GM21737 (cell line): ENCODE results near the gene SNED1.

Source experiments
- ATAC-seq: cut with Tn5 transposase; IDR thresholded peaks from one replicate; pipeline ENCODE4 v1.9.1; 2021; ENCODE audit warnings: mild to moderate bottlenecking, moderate library complexity; ENCODE audit not compliant: unreplicated experiment

Gene SNED1

DNA sequence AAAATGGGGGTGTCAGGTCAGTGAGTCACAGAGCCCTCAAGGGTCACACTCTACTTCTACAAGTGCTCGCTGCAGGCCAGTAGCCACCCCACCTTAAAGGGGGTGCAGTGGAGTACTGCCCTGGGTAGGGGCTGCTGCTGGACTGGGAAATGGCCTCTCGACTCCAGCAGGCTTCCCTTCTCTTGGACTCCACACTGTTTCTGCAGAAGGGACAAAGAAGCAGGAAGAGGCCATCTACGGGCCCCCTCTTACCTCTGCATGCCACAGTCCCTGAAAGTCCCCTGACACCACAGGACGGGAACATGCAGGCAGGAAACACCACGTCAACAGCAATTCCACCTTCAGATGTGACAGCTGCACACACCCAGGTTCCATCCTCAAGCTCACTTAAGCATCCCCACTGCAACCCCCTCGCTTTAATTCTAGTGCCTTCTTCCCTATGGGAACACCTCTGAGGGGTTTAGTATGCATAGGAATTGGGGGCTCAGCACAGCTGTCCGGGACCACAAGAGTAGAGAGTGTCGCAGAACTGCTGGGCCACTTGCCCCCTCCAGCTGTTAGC lies 22.3 kb downstream of the SNED1 start:
- no peak for ATAC-seq

DNA sequence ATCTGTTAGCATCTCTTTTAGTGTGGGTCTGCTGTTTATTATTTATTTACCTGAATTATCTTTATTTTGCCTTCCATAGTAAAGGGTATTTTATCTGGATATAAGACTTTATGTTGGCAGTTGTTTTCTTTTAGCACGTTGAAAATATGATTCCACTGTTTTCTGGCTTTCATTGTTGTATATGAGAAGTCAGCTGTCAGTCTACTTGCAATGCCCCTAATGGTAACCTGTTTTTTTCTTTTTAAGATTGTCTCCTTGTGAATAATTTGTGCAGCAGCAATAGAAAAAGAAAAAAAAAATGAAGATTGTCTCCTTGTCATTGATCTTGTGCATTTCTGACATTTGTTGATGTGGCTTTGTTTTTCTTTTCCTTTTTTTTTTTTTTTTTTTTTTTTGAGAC lies 27.2 kb downstream of the SNED1 start:
- ATAC-seq = no peak

DNA sequence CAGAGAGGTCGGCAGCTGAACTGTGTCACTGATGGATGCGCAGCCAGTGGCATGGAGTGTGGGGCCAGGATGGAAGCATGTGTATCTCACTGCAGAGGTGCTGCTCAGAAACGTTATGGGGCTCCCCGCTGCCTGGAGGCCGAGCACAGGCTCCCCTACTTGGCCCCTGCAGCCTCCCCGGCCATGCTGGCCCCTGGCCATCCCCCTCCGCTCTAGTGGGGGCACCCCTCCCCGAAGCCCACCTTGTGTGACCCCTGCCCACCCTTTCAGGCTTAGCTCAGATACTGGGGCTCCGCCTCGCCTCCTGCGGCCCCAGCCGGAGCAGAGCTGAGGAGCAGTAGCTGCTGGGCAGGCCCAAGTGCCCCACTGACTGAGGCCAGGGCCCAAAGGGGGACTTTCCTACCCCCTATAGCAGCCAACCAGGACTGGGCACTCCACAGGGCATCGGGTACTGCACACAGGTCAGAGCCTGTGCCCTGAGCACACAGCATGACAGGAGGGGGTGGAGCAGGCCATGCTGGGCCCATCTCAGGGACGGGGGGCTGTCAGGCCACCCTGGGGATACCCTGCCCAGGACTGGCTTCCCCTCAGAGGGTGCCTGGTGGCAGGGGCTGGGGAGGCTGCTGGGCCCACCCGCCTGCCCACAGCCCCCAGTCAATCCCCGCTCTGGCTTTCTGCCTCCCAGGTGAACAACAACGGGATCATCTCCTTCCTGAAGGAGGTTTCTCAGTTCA lies 31.3 kb downstream of the SNED1 start:
- ATAC-seq = no peak

DNA sequence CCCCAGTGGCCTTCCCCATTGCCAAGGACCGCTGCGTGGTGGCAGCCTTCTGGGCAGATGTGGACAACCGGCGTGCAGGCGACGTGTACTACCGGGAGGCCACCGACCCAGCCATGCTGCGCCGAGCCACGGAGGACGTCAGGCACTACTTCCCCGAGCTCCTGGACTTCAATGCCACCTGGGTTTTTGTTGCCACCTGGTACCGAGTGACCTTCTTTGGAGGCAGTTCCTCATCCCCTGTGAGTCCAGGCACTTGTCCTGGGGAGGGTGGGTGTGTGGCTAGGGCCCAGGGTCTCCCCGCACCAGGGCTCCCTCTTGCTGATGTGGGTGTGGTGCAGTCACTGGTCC lies 31.9 kb downstream of the SNED1 start:
- ATAC-seq = no peak

DNA sequence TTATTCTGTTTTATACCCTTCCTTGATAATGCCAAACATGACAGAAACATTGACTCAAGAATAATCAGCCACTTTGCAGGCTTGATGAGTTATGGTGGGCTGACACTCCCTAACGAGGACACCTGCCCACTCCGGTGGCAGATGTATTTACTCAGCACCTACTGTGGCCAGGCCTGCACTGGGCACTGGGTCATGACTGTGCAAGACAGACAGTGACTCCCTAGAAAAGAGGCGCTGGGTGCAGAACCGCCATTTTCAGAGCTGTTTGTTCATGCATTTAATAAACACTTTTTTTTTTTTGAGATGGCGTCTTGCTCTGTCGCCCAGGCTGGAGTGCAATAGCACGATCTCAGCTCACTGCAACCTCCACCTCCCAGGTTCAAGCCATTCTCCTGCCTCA lies 32.5 kb downstream of the SNED1 start:
- no peak for ATAC-seq

DNA sequence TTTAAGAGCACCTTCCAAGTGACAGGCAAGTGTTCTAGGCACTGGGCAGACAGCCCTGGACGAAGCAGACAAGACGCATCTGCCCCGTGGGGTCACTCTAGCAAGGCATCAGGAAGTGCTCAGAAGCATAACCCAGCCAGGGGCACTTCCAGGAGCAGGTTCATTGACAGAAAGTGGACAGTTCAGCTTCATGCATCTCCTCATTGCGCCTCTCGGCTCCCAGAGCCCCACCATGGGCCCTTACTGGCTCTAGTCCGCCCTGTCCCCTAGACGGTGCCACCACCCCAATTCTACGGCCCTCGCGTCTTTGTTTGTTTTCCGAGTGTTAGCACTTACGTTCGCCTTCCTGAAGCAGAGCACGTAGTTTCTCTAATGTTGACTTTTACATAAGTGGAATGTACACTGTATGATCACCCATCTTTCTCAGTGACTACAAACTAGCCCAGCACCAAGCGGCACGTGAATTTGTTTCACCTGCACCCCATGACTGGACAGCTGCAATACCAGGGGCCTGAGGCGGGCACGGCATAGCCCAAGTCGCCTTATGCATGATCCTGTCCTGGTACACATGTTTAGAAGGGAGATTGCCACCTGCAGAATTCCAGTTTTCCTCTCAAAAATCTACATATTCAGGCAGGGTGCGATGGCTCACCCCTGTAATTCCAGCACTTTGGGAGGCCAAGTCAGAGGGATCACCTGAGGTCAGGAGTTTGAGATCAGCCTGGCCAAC lies 33.2 kb downstream of the SNED1 start:
- no peak for ATAC-seq

DNA sequence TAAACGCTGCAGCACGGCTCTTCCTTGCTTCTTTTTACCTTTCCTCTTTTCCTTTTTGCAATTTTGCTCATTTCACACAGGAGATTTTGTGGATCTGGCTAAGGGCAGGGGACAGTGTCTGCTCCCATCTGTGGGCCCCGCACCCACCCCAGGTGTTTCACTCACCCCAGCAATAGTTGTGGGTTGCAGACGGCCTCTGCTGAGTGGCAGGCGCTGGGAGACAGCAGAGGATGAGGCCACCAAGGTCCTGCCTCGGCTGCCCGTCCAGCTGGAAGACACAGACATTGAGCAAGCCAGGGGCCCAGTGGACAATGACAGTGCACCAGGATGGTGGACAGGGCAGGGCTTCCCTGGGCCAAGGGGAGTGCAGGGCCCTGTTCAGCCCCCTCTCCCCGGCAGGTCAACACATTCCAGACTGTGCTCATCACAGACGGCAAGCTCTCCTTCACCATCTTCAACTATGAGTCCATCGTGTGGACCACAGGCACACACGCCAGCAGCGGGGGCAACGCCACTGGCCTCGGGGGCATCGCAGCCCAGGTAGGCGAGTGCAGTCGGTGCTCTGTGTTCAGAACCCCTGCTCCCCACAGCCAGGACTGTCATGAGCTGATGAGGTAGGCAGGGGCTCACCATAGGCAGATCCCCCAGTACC lies 35.0 kb downstream of the SNED1 start:
- no peak for ATAC-seq

DNA sequence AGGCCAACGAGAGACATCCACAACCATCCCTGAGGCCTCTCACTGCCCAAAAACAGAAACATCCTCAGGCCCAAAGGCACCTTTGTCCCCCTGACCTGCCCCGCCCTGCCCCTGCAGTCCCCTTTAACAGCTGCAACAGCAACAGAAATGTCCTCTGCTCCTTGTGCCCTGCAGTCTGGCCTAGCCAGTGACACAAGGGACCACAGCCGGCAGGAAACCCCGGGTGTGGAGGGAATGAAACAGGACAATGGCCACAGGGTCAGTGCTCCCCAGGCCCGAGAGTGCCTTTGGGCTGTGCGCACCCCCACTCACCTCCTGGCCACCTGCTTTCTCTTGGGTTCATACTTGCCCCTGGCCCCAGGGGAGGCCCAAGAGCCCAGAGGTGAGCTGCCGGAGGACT lies 35.6 kb downstream of the SNED1 start:
- ATAC-seq = no peak

DNA sequence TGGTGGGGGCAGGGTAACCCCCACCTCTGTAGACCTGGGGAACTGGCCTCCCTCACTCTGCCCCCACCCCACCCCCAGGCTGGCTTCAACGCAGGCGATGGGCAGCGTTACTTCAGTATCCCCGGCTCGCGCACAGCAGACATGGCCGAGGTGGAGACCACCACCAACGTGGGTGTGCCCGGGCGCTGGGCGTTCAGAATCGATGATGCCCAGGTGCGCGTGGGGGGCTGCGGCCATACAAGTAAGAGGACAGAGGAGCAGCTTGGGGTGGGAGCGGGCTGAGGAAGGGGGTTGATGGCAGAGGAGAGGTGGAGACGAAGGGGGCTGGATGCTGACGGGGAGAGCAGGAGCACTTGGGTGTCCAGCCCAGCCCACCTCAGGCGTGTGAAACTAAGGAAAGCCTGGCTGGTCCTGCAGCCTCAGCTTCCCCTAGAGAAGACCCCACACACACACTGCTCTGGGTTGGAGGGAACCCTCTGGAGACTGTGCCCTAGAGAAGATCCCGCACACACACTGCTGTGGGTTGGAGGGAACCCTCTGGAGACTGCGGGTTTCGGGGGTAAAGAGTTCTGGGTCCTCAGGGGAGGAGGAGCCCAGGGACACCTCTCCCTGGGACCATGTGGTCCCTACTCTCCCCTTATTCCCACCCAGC lies 36.2 kb downstream of the SNED1 start:
- no peak for ATAC-seq

DNA sequence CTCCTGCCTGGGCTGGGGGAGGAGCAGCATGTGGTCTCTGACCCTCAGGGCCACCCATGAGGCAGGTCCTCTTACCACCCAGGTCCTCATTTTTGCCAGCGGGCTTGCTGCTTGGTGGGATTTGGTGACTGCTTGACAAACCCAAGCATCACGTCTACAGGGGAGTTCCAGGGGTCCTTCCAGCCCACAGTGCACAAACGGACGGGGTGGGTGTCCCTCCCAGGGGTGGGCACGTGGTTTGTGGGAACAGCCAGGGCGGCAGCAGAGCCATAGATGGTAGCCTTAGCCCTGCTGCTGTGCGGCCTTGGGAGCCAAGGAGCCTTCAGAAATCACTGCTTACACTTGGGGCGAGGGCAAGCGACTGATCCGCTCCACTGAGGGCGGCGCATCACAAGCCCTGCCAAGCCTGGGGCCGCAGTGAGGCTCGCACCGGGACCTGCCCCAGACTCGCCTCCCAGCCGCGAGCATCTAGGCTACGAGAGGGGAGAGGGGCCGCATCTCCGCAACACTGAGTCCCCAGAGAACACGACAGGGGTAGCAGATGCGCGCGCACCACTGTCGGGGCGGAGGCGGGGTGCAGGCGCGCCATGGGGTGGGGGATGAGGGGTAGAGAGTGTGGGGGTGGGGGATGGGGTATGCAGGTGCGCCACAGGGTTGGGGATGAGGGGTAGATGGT lies 36.9 kb downstream of the SNED1 start:
- ATAC-seq = no peak

DNA sequence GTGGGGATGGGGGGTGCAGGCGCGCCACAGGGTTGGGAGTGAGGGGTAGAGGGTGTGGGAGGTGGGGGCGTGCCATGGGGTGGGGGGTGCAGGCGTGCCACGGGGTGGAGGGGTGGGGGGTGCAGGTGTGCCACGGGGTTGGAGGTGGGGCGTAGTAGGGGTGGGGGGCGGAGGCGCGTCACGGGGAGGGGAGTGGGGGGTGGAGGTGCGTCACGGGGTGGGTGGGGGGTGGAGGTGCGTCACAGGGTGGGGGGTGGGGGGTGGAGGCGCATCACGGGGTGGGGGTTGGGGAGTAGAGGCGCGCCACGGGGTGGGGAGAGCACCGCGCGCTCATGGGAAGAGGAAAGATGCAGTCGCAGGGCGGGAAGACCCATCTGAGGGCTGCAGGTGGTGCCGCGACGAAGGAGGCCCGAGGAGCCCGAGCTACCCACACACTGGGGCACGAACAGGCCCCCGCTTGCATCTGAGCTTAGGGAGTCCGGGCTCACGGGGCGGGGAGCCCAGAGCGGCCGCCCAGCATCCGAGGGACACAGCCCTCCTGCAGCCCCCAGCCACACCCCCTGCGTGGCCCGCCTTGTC lies 37.5 kb downstream of the SNED1 start:
- ATAC-seq = no peak

DNA sequence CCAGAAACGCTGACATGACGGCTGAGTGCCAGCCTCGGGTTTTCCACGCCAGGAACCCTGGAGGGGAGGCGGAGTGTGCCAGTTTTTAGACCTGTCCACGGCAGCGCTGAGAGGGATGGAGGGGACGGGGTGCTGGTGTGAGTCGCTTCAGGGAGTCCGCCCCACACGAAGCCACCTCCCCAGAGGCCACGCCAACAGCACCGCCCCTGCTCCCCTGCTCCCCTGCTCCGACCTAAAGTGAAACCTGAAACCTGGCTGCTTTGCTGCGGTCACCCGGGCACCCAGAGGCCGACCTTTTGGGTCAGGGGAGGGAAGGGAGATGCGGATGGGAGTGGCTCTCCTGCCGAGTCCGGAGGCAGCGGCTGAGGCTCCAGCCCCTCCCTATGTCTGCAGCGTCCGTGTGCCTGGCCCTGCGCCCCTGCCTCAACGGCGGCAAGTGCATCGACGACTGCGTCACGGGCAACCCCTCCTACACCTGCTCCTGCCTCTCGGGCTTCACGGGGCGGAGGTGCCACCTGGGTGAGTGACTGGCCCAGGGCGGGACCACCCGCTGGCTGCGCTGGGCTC lies 38.1 kb downstream of the SNED1 start:
- peak; percentile 68 for ATAC-seq

DNA sequence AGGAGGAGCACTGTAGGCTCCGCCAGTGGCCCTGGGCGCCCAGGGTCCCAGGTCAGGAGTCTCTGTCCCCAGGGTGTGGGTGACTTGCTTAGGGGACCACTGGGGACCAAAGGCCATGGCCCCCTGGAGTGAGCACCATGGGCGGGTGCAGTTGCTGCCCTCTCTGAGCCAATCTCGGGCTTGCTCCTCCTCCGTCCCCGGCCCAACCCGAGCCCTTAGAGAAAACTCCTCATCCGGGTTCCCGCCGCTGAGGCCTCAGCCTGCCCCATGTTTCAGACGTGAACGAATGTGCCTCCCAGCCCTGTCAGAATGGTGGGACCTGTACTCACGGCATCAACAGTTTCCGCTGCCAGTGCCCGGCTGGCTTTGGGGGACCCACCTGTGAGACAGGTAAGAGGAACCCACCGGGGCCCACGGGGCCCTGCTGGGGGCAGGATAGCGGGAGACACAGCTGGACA lies 38.6 kb downstream of the SNED1 start:
- ATAC-seq = peak; percentile 35

DNA sequence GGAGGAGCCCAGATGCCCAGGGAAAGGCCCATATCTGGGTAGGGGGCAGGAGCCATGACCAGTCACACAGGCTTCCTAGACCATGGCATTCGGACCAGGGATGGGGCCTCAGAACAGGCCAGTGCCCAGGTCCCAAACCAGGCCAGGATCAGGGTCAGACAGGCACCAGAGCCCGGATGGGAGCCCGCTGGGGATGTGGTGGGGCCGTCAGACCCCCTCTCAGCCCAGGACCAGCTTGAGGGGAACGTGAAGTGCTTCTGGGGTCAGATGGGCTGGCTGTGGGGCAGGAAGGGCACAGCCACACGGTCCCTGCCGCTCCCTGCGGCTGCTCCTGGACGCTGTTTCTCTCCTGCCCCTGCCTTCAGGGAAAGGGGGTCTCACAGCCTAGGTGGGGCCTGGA lies 39.1 kb downstream of the SNED1 start:
- no peak for ATAC-seq

DNA sequence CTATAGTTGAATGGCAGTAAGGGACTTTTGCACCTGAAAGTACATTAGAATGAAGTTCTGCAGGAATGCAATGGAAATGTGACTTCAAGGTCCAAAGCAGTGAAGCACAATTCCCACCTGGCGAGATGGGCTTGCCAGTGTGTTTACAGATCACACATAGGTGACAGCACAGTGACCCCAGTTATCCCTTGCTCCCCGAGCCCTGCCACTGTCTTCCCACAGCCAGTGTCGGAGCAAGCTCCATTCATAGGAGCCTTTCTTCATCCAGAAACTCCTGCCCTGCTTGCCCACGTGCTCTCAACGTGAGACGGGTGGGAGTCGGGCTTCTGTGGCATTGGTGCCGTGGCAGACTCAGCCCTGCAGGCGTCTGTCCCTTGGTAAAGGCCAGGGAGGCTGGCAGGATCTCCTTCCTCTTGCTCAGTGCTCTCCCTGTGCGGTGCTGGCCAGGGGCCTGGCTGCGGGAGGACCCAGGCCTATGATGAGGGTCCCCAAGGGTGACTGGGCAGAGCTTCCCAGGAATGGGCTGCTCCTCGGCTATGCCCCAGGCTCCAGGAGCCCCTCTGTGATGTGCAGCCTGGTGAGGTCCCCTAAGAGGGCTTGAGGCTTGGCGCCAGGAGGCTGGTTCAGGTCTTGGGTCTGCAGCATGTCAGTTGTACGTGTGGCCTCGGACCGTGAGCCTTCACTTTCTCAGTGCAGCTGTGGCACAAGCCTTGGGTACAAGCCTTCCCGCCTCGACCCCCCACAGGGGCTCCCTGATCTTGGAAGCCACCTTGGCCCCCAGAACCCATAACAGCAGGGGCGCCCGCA lies 40.2 kb downstream of the SNED1 start:
- no peak for ATAC-seq

DNA sequence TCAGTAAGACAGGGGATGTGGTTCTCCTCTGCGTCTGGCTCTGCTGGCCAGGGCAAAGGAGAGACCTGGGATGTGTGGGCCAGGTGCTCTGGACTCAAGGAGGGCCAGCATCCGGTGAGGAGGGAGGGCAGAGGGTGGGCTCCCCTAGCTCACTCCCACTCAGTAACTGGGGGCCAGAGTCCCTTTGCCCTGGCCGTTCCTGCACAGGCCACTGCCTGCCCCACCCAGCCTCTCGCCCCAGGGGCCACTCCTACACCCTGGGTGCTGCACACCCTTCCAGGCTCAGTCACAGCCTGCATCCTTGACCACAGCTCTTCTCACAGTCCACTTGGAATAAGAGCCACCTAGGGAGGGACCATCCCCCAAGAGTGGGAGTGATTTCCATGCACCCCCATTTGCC lies 41.0 kb downstream of the SNED1 start:
- ATAC-seq = no peak

DNA sequence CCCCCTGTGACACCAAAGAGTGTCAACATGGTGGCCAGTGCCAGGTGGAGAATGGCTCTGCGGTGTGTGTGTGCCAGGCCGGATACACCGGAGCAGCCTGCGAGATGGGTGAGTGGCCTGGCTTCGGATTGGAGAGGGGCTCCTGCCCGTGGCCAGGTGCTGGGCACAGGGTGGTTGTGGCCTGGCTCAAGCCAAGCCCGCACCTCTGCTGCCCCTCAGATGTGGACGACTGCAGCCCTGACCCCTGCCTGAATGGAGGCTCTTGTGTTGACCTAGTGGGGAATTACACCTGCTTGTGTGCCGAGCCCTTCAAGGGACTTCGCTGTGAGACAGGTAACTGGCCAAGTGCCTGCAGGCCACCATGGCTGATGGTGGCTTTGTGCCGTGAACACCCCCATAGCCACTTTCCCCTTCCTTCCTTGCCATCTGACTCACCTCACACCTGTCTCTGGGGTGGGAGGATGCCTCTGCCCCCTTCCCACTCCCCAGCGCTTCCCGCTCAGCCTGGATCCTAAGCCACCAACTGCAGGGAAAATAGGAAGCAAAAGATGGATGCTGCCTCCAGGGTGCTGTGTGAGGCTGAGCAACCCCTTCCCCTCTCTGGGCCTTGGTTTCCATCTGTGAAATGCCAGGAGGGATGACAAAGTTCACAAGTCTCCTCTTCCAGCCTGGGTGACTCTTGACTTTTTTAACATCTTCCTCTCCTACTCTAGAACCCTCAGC lies 41.8 kb downstream of the SNED1 start:
- ATAC-seq = no peak

DNA sequence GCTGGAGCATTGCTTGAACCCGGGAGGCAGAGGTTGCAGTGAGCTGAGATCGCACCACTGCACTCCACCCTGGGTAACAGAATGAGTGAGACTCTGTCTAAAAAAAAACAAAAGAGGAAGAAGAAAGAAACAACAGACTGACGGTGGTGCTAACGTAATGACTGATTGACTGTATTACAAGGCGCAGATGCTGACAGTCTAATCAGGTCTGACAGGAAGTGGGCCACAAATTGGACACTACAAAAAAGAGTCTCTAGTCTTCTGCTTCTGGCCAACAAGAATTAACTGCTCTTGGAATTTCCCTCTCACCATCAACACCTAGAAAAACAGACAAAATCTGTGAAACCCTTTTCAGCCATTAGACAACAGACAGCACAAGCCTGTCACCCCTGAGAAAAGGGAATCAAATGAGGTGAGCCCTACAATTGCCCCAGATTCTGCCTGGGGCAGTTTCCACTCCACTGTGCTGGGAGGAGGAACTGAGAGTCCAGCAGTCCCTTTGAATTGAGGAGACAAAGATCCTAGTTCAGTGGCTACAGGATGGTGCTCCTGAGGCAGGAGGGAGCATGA lies 43.3 kb downstream of the SNED1 start:
- ATAC-seq = no peak
